MCF 10A (cell line): Measurements from ENCODE around the gene KRT77. TPM values are rescaled to one million over a fixed set of nuclear protein-coding genes. Genes with fewer than 3 reads are reported as not detected.
"Not testable (repeated sequence)": the region's sequence is repeated elsewhere in the genome, so short reads cannot be mapped to it uniquely, and the experiment has no call there.

Experiments used
- Bru-seq: library from RNA; stranded (reverse); fragments of 400-500 nt; gene quantifications from one replicate; lab custom pipeline; 2021; lab: Mats Ljungman, UMichigan
- BruChase-seq, 2 experiments: library from RNA; stranded (reverse); fragments of 400-500 nt; gene quantifications; one replicate each; lab custom pipeline; 2021; lab: Mats Ljungman, UMichigan
- BruUV-seq: library from RNA; stranded (reverse); fragments of 400-500 nt; replicated peaks from 2 replicates; lab custom pipeline; 2021; lab: Mats Ljungman, UMichigan
- CTCF ChIA-PET: fragments of 300-600 bp; sonication (Branson Sonifier 250); formaldehyde crosslinking; extraction: SDS; loops from one replicate; lab custom pipeline; 2021; ENCODE audit warnings: antibody characterized with exemption, inconsistent platforms; lab: Yijun Ruan, JAX
- POLR2A ChIA-PET: fragments of 300-600, 350-650 bp; sonication (Branson Sonifier 250); formaldehyde crosslinking; extraction: SDS; loops from one replicate; lab custom pipeline; 2020; ENCODE audit warnings: antibody characterized with exemption, inconsistent platforms; lab: Yijun Ruan, JAX
- DNase-seq: peaks from one replicate; pipeline ENCODE4 v3.0.0-alpha.2; 2018; ENCODE audit not compliant: unreplicated experiment
- H3K27ac Mint-ChIP-seq: one replicate; pipeline ENCODE4 v1.8.0; 2022; ENCODE audit warnings: mild to moderate bottlenecking, low read depth, mixed read lengths; ENCODE audit not compliant: unreplicated experiment
- H3K27me3 Mint-ChIP-seq: one replicate; pipeline ENCODE4 v1.8.0; 2022; ENCODE audit warnings: mixed read lengths; ENCODE audit not compliant: insufficient read depth, unreplicated experiment
- H3K36me3 Mint-ChIP-seq: one replicate; pipeline ENCODE4 v1.8.0; 2022; ENCODE audit warnings: mild to moderate bottlenecking, moderate library complexity, mixed read lengths; ENCODE audit not compliant: insufficient read depth, unreplicated experiment
- H3K4me1 Mint-ChIP-seq: one replicate; pipeline ENCODE4 v1.8.0; 2022; ENCODE audit warnings: mixed read lengths; ENCODE audit not compliant: insufficient read depth, unreplicated experiment
- H3K4me3 Mint-ChIP-seq: one replicate; pipeline ENCODE4 v1.8.0; 2022; ENCODE audit warnings: mild to moderate bottlenecking, moderate library complexity, mixed read lengths; ENCODE audit not compliant: unreplicated experiment
- H3K9me3 Mint-ChIP-seq: one replicate; pipeline ENCODE4 v1.8.0; 2022; ENCODE audit warnings: mixed read lengths; ENCODE audit not compliant: unreplicated experiment
- CTCF ChIP-seq: fragments of 200-600 bp; IDR thresholded peaks from one replicate; pipeline ENCODE4 v1.8.0; 2022; ENCODE audit warnings: antibody characterized with exemption, mild to moderate bottlenecking; ENCODE audit not compliant: unreplicated experiment
- intact Hi-C: fragments of 100-400 bp; cut with micrococcal nuclease; formaldehyde crosslinking; loops from 2 replicates; pipeline ENCODE4 v1.14.1; 2022
- long read RNA-seq: library from polyadenylated mRNA; stranded (forward); transcript quantifications from one replicate; pipeline ENCODE4 v2.0.0, GENCODE V29; 2022
- total RNA-seq: library from RNA; stranded (reverse); gene quantifications from 2 replicates; pipeline ENCODE4 v1.2.3, GENCODE V29; 2022

The KRT77 gene
- total RNA-seq (not detected in 2 replicates), Bru-seq, nascent RNA (not detected), BruChase-seq, experiment 1, labeled RNA remaining after a 6-hour chase (not detected), BruChase-seq, experiment 2, labeled RNA remaining after a 2-hour chase (not detected)
- long read RNA-seq: 0 reads

GRCh38 chr12:52703424-52703823 lies at the start of gene KRT77:
Gene KRT77, minus strand, starts transcription at chr12:52703524. Its CDS starts 90 bp downstream, at chr12:52703434.
- Mint-ChIP-seq H3K36me3 (no peaks in the 10 kb centered on the region), H3K9me3 (no peaks in the 10 kb centered on the region), H3K4me3 (no peak within 1 kb of the TSS), H3K4me1 (no peaks in the 10 kb centered on the region), H3K27me3 (peaks cover 48% of the 10 kb centered on the region), H3K27ac (no peak within 1 kb of the TSS)
- DNase-seq: no peak
- no TSS peak for BruUV-seq
- ChIA-PET POLR2A (no interaction called here), CTCF (no interaction called here)
- intact Hi-C loops: no loop called here
- TF ChIP-seq CTCF: no peak

GRCh38 chr12:52752516-52752915 lies 49.2 kb upstream of the KRT77 start:
- no peak overlapping the region for H3K4me3 Mint-ChIP-seq
- intact Hi-C loops: no loop called here
- CTCF ChIA-PET: interaction anchor here (0.6 kb wide), 1 partner anchor 87 kb away, joined by 3 read pairs; no protein-coding TSS in a partner anchor
- no TSS peak for BruUV-seq
- POLR2A ChIA-PET: interaction anchor here (0.6 to 0.7 kb wide), 2 partner anchors 26 to 61 kb away, joined by 3 read pairs; partner anchors contain the start of gene KRT4
- no peaks in the 10 kb centered on the region for H3K36me3 Mint-ChIP-seq
- peaks cover 57% of the 10 kb centered on the region for H3K27me3 Mint-ChIP-seq
- TF ChIP-seq CTCF: no peak
- no peaks in the 10 kb centered on the region for H3K9me3 Mint-ChIP-seq
- no peaks in the 10 kb centered on the region for H3K4me1 Mint-ChIP-seq
- H3K27ac Mint-ChIP-seq: no peak overlapping the region
- no peak for DNase-seq

GRCh38 chr12:52751795-52752194 lies 48.5 kb upstream of the KRT77 start:
- Mint-ChIP-seq H3K36me3 (no peaks in the 10 kb centered on the region), H3K27me3 (peaks cover 57% of the 10 kb centered on the region), H3K9me3 (no peaks in the 10 kb centered on the region), H3K4me1 (no peaks in the 10 kb centered on the region), H3K4me3 (no peak overlapping the region), H3K27ac (no peak overlapping the region)
- DNase-seq: no peak
- TF ChIP-seq CTCF: no peak
- BruUV-seq: no TSS peak
- intact Hi-C loops: no loop called here
- ChIA-PET CTCF (no interaction called here), POLR2A (no interaction called here)

GRCh38 chr12:52750532-52750931 lies 47.2 kb upstream of the KRT77 start:
- POLR2A ChIA-PET, H3K4me3 Mint-ChIP-seq, DNase-seq, CTCF ChIA-PET, intact Hi-C loops, H3K9me3 Mint-ChIP-seq, BruUV-seq, H3K4me1 Mint-ChIP-seq, H3K36me3 Mint-ChIP-seq, H3K27ac Mint-ChIP-seq: not testable (repeated sequence)
- peaks cover 69% of the 10 kb centered on the region for H3K27me3 Mint-ChIP-seq

- no peak overlapping the region for H3K27ac Mint-ChIP-seq
- H3K4me3 Mint-ChIP-seq: no peak overlapping the region
- intact Hi-C loops: no loop called here
- no peaks in the 10 kb centered on the region for H3K4me1 Mint-ChIP-seq
- POLR2A ChIA-PET: no interaction called here
- no peak for TF ChIP-seq CTCF
- no peaks in the 10 kb centered on the region for H3K9me3 Mint-ChIP-seq
- H3K27me3 Mint-ChIP-seq: peaks cover 76% of the 10 kb centered on the region
- DNase-seq: no peak
- CTCF ChIA-PET: no interaction called here
- H3K36me3 Mint-ChIP-seq: no peaks in the 10 kb centered on the region
- no TSS peak for BruUV-seq
These were observed 46.5 kb upstream of the KRT77 start for GRCh38 chr12:52749827-52750226.
